ENCODE data around the gene CACNA2D3.

CACNA2D3 gene

DNA sequence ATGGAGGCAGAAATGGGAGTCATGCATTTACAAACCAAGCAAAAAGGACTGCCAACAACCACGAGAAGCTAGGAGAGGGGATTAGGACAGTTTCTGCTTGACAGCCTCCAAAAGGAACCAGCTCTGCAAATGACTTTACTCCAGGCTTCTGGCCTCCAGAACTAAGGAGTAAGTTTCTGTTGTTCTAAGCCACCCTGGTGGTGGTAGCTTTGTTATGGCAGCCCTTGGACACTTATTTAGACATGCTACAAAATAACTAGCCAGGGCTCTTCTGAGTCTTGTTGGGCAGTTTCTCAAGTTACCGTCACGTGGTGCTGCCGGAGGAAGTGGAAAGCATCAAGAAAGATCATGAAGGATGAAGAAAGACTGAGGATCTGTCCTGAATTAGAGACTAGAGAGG is 419.0 kb downstream of the CACNA2D3 start:
- DNase-seq: no peak

DNA sequence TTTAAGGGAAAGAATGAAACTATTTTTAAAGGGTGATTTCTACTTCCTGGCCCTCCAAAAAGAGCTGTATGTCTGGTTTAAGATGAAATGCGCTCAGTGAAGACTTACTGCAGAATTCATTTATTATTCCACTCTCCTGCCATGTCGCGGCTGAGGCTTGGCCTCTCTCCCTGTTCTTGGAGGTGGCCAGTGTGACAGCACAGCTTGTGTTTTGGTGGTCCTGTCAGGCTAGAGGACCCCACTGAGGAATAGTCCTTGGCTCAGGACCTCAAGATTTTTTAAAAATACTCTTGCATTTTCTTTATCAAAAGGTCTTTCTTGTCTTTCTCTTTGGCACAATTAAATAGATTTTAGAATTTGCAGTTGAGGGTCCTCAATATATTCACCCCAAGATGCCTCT is 421.1 kb downstream of the CACNA2D3 start:
- DNase-seq: no peak

DNA sequence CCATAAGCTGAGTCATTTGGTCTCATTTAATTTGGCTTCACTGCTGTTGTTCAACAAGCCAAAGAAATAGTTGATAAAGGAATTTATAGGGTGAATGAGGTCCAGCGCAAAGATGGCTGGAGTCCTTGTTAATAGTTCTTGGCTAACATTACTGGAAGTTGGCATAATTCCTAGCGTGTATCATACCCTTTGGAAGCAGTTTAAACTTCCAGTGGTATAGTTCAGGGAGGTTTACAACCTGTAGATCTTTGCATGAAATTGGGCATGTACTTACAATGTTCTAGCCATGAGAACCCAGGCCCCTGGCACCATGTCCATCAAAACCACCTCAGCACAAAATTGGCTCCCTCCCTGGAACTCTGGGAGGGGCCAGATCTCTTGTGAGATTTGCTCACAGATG is 424.7 kb downstream of the CACNA2D3 start:
- no peak for DNase-seq

DNA sequence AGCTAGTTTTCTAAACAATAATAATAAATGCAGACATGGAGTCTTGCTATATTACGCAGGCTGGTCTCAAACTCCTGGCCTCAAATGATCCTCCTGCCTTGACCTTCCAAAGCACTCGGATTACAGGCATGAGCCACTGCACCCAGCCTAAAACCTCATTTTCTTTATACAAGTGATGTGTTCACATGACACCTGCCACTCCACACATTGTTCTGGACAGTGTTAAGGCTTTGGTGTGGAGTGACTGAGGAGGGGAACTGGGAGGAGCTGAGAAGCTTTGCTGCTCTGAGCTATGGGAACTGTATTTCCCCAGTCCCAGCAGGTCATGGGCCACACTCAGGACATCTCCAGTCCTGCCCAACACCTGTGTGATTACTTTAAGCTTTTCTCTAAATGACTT is 425.5 kb downstream of the CACNA2D3 start:
- DNase-seq: no peak

DNA sequence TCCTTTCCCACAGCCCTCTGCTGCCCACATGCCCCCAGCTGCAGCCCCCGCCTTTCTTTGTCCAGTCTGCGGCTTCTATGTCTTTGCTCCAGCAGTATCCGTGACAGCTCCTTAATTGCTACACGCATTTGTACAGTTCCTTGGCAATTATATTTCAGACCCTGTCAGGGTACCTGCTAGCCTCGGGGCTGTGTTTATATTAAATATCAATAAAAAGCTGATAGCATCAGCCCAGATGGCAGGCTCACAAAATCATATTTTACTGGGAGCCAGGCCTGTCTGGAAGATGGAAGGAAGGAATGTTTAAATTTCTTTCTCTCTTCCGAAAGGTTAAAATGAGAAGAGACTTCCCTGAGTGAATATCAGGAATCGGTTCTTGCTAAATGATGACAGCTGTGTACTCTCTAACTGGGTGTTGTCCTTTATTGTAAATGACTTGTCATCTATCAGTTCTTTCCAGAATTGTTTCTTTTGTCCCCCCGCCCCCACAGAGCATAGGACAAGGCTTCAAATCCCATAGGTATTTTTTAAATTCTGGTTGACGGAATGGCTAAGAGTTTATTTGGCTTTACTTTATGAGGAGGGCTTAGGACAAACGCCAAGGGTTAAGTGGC is 427.4 kb downstream of the CACNA2D3 start:
- no peak for DNase-seq

GRCh38 chr3:54550221-54550977 is 428.0 kb downstream of the CACNA2D3 start:
- no peak for DNase-seq

GRCh38 chr3:54556630-54557029 is 434.3 kb downstream of the CACNA2D3 start:
- DNase-seq: no peak

DNA sequence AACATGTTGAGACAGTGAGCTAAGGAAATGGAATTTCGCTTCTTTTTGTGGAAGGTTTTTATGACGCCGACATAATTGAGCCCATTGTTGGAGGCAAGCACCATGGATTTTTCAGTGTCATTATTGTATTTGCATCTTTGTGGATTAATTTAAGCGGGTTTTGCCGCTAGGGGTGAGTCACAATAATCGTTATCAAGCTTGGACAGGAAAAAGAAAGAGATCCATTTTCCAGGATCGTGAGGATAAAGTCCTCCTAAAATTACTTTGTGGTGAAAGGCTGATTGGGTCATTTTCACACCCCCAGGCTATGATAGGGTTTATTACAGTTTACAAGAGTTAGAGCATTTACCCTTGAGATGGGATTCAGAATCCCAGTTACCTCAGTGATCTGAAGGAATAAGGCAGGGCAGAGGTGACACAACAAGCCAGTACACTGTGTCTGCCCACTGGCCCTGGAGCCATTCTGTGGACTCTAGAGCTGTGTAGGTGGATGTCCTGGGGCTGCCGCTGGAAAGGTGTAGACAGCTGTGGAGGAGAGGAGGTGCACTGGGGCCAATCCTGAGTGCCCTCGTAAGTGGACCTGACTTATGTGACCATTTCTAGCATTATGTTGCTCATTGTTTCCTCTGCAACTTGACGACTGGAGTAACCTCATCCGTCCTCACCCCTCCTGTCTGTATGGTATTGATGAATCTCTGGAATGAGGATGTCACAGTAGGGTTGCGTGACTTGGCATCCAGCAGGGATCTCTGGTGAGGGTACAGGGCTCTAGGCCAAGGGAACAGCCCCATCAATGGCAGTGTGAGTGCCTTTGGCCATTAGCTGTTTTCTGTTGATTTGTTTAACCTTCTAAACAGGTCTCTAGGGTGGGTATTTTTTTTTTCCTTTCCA is 435.4 kb downstream of the CACNA2D3 start:
- no peak for DNase-seq

- DNase-seq: no peak
These were observed 441.3 kb downstream of the CACNA2D3 start for GRCh38 chr3:54563501-54564200.

DNA sequence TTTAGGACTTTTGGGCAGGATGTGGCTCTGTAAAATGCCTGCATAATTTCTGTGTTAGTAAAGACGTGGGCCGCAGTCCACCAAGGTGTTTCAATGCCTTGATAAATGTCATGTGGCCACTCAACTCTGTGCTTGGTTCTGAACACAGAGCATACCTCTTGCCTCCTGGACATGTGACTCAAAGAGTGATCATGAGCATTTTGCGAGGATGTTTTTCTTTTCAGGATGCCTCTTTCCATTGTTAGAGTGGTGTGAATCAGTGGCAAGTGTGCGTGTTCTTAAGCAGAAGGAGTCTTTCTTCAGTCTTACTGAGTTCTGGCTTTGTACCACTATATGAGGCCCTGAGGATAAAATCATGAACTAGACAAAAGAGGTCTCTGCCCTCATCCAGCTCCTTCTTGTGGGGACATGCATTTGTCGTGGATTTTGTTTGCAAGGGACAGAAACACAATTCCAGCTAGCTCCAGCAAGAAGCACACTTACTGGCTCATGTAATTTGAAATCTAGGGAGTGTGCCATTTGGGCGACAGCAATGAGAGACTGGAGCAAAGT is 442.1 kb downstream of the CACNA2D3 start:
- DNase-seq: no peak

DNA sequence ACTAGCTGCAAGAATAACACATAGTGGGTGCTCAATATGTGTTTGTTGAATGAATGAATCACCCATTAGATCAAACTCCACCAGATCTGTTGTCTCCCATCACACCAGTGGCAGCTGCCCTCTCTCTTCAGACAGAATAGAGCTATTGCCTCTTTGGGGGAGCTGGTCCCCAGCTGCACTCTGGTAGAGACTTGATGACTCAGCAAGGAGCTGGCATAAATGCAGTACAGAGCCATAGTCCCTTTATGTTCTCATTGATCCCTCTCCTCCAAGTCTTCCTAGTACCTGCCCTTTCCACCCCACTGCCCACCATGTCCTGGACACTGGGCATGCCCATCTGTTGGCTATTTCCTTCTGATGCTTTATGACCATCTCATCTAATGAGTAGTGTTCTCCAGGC is 443.6 kb downstream of the CACNA2D3 start:
- DNase-seq: no peak

- DNase-seq: no peak
These were observed 445.6 kb downstream of the CACNA2D3 start for GRCh38 chr3:54567949-54568348.

DNA sequence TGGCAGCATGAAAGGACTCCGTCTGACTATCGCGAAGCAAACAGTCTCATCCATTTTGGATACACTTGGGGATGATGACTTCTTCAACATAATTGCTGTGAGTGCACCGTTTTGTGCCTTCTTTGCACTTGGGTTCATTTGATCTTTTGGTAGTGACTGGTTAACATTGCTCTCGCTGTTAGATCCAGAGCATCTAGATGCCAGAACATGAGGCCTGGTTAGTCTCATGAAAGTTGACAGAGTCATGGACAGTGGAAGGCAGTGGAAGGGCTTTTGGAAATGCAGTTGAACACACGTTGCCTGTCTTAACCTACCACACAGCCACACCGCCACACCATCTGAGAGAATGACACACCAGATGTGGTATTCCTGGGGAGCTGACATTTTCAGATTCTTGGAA is 447.7 kb downstream of the CACNA2D3 start:
- no peak for DNase-seq

DNA sequence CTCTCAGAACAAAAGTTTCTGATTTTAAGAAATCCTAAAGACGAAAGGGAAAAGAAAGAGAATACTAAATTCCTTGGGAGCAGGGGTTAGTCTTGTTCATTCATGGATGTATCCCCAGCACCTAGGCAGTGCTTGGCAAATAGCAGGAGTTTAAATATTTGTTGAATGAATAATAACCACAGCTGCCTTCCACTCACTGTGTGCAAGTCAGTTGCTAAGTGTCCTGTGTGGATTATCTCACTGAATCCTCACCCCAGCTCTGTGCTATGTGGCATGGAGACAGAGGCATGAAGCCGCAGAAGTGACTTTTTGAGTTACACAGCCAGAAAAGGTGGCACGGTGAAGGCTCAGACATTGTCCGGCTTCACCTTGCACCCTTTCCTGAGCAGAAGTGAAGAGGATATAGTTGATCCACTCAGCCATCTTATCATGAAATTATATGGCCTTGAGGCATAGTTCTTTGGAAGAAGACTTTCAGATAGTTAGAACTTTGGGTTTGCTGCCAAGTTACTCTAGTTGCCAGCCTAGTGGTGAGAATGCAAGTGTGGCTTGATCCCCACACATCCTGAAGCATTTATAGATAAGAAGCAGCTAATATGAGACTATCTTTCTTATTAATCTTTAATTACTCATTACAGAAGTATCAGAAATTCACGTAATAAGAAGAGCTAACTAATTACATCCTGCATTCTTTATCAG is 450.0 kb downstream of the CACNA2D3 start:
- peak; percentile 13 for DNase-seq

GRCh38 chr3:54573858-54574257 is 451.5 kb downstream of the CACNA2D3 start:
- DNase-seq: no peak

- DNase-seq: no peak
These were observed 452.7 kb downstream of the CACNA2D3 start for GRCh38 chr3:54574906-54575617.

GRCh38 chr3:54575618-54575960 is 453.2 kb downstream of the CACNA2D3 start:
- no peak for DNase-seq

- no peak for DNase-seq
These were observed 455.0 kb downstream of the CACNA2D3 start for GRCh38 chr3:54577313-54577712.

- peak; percentile 45 for DNase-seq
These were observed 456.1 kb downstream of the CACNA2D3 start for GRCh38 chr3:54578417-54578816.

DNA sequence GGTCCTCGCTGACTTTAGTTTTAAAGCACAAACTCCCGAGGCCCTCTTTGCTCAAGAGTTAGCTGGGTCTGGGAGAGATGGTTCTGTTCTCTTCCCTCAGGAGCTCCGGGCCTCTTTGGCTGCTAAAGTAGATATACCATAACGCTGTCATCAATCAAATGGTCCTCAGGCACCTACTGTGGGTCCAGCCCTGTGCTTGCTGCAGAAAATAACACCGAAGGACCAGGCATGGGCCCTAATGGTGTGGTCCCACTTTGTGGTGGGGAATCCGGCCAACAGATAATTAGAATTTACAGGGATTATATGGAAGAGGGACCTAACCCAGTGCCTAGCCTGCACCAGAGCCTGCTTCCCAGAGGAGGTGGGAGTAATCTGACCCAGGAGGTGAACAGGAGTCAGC is 458.1 kb downstream of the CACNA2D3 start:
- DNase-seq: no peak

DNA sequence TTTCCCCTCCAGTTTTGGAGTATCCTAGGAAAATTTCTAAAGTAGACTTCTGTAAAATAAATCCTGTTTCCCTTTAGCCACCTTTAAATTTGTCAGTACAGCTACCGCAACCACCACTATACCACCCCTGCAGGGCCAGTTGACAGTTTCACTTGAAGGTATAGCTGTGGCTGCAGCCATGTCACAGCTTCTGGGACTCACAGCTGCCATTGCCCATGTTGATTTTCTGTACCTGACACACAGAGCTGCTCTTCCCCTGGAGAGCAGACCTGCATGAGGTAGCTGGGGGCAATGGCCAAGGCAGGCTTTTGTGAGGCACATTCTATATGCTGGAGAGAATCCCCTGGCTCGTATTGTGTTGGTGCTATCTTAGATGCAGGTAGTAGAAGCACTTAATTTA is 460.1 kb downstream of the CACNA2D3 start:
- DNase-seq: no peak

GRCh38 chr3:54591157-54591556 is 468.8 kb downstream of the CACNA2D3 start:
- DNase-seq: no peak
